Measurements from ENCODE around the gene CHP1. TPM values are rescaled to one million over a fixed set of nuclear protein-coding genes. Genes with fewer than 3 reads are reported as not detected.
A peak's percentile ranks its signal among the peaks of the same experiment; 100 is the strongest.

Gene CHP1
- total and polyA plus RNA-seq, 9 of the 15 experiments (the other 6 are each of a cell fraction or from before 2014, with no cell fraction given), result 31.7 to 83.4 (median 67.6) TPM

DNA sequence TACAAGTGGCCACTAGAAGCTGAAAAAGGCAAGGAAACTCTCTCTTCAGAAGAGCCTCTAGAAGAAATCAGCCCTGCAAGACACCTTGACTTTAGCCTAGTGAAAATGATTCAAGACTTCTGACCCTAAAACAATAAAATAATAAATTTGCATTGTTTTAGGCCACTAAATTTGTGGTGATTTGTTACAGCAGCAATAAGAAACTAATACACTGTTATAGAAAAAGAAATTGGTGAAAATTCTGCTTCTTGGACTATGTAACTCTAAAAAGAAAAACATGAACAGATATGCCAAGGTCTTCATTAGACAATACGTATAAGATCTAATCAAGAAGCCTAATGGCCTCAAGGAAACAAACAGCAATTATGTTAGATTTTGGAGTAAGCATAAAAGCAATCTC is 36.6 kb upstream of the CHP1 start:
- intact Hi-C loops (cut with micrococcal nuclease), result no loop called here
- 13% methylated on average over 1 of the region's 1 CpG for WGBS (ENCODE audit: insufficient coverage, low coverage, missing lambda C conversion rate)
- no peak overlapping the region for H2AFZ ChIP-seq (ENCODE audit: low read depth, low read length)
- H3K79me2 ChIP-seq (ENCODE audit: control insufficient read depth, insufficient read depth, low read length), result no peaks in the 10 kb centered on the region
- H3K9me1 ChIP-seq (ENCODE audit: control insufficient read depth, insufficient read depth, low read length), result no peaks in the 10 kb centered on the region
- no peak for ATAC-seq
- H3K27ac ChIP-seq (ENCODE audit: extremely low read depth, low read depth, low read length), result no peak overlapping the region
- peaks cover 0 to 3% of the 10 kb centered on the region in 2 experiments; a peak in 2 of 5 replicates for H3K4me1 ChIP-seq (replicated peaks in 1 of 2; ENCODE audit: control insufficient read depth in 2 of 2, insufficient read depth in 2 of 2, low read length in 2 of 2)
- H3K36me3 ChIP-seq (ENCODE audit: control insufficient read depth, insufficient read depth, low read length), result no peaks in the 10 kb centered on the region
- no peak overlapping the region for H3K4me2 ChIP-seq (ENCODE audit: insufficient read depth, low read length)
- no peak overlapping the region for H3K4me3 ChIP-seq
- DNase-seq (ENCODE audit: extremely low read depth in 1 of 4, low spot score in 3 of 4), result no peak
- no TSS peak for BruUV-seq (replicated peaks)
- ChIA-PET CTCF (ENCODE audit: low intra/inter-chr PET ratio) (interaction anchor here (1.1 kb wide), 1 partner anchor 10 kb away, joined by 3 read pairs; no protein-coding TSS in a partner anchor), POLR2A (no interaction called here)
- no peak overlapping the region for H3K9ac ChIP-seq (ENCODE audit: insufficient read depth in 1 of 2, low read depth in 2 of 2, low read length in 2 of 2)
- no peak for FAIRE-seq
- H3K27me3 ChIP-seq (ENCODE audit: control insufficient read depth in 2 of 2, insufficient read depth in 2 of 2, low read length in 2 of 2), result peaks cover 0 to 8% of the 10 kb centered on the region in 2 experiments; a peak in 2 of 5 replicates
- H3K9me3 ChIP-seq (replicated peaks; ENCODE audit: control insufficient read depth, insufficient read depth, low read depth, low read length), result 0 out of 2 replicates have a peak, but pooled peaks cover 2% of the 10 kb centered on the region
- H4K20me1 ChIP-seq (replicated peaks; ENCODE audit: control insufficient read depth, insufficient read depth, low read length), result no peaks in the 10 kb centered on the region
- TF ChIP-seq SMARCC2 (IDR thresholded peaks at IDR 0.05; ENCODE audit: low read depth), result no peak
- no peak for TF ChIP-seq KDM1A (IDR thresholded peaks at IDR 0.05)
- no peak for TF ChIP-seq ZNF445 (CRISPR knock-in tag; IDR thresholded peaks at IDR 0.05; ENCODE audit: low read depth)
- peak; percentile 75; the same call in 1 of the 2 replicates for TF ChIP-seq ZNF12 (CRISPR knock-in tag; IDR thresholded peaks at IDR 0.05)
- no peak for TF ChIP-seq U2AF1 (optimal IDR thresholded peaks at IDR 0.05; ENCODE audit: low read depth, low read length)
- TF ChIP-seq SAFB2 (IDR thresholded peaks at IDR 0.05; ENCODE audit: borderline replicate concordance, low read depth, low read length, severe bottlenecking), result no peak
- TF ChIP-seq NRF1 (conservative IDR thresholded peaks at IDR 0.05 in 1 of 2, IDR thresholded peaks at IDR 0.05 in 1 of 2), result no peak
- in situ Hi-C loops (cut with MboI), result no loop called here

DNA sequence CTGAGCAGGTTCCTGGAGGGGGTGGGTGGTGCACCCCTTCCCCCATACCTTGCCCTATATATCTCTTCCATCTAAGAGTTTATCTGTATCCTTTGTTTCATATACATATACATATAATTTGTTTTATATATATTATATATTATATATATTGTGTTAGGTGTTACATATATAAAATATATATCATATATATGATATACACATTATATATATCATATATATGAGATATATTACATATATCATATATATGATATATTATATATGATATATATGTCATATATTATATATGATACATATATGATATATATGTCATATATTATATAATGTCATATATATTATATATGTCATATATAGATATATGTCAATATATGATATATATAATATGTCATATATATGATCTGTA is 31.6 kb upstream of the CHP1 start:
- ChIA-PET POLR2A (no interaction called here), CTCF (ENCODE audit: low intra/inter-chr PET ratio) (no interaction called here)
- ATAC-seq (no peak), DNase-seq (ENCODE audit: extremely low read depth in 1 of 4, low spot score in 3 of 4) (no peak), FAIRE-seq (no peak)
- no peak overlapping the region for H3K27ac ChIP-seq (ENCODE audit: extremely low read depth, low read depth, low read length)
- no peaks in the 10 kb centered on the region for H3K9me1 ChIP-seq (ENCODE audit: control insufficient read depth, insufficient read depth, low read length)
- intact Hi-C loops (cut with micrococcal nuclease) (no loop called here), in situ Hi-C loops (cut with MboI) (no loop called here)
- H3K9ac ChIP-seq (ENCODE audit: insufficient read depth in 1 of 2, low read depth in 2 of 2, low read length in 2 of 2), result no peak overlapping the region
- no peak overlapping the region for H2AFZ ChIP-seq (ENCODE audit: low read depth, low read length)
- H3K9me3 ChIP-seq (replicated peaks; ENCODE audit: control insufficient read depth, insufficient read depth, low read depth, low read length), result no peaks in the 10 kb centered on the region
- H3K4me3 ChIP-seq, result no peak overlapping the region
- no peaks in the 10 kb centered on the region for H3K36me3 ChIP-seq (ENCODE audit: control insufficient read depth, insufficient read depth, low read length)
- no TSS peak for BruUV-seq (replicated peaks)
- H3K27me3 ChIP-seq (ENCODE audit: control insufficient read depth in 2 of 2, insufficient read depth in 2 of 2, low read length in 2 of 2), result no peaks in the 10 kb centered on the region
- TF ChIP-seq, protein P1, sequence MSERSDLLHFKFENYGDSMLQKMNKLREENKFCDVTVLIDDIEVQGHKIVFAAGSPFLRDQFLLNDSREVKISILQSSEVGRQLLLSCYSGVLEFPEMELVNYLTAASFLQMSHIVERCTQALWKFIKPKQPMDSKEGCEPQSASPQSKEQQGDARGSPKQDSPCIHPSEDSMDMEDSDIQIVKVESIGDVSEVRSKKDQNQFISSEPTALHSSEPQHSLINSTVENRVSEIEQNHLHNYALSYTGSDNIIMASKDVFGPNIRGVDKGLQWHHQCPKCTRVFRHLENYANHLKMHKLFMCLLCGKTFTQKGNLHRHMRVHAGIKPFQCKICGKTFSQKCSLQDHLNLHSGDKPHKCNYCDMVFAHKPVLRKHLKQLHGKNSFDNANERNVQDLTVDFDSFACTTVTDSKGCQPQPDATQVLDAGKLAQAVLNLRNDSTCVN (CRISPR knock-in tag; IDR thresholded peaks at IDR 0.05), result no peak
- TF ChIP-seq NCOA2 (IDR thresholded peaks at IDR 0.05; ENCODE audit: partially characterized antibody in 2 of 2), result peak in 1 of 2 experiments; percentile 93
- H3K79me2 ChIP-seq (ENCODE audit: control insufficient read depth, insufficient read depth, low read length), result no peaks in the 10 kb centered on the region
- no peaks in the 10 kb centered on the region; a peak in 1 of 5 replicates for H3K4me1 ChIP-seq (replicated peaks in 1 of 2; ENCODE audit: control insufficient read depth in 2 of 2, insufficient read depth in 2 of 2, low read length in 2 of 2)
- H3K4me2 ChIP-seq (ENCODE audit: insufficient read depth, low read length), result no peak overlapping the region
- H4K20me1 ChIP-seq (replicated peaks; ENCODE audit: control insufficient read depth, insufficient read depth, low read length), result no peaks in the 10 kb centered on the region

All from K562 (cell line).